Nucleus accumbens (tissue), 56 donors: ENCODE measurements around the gene RAPGEF2.
"Not testable (repeated sequence)": the region's sequence is repeated elsewhere in the genome, so short reads cannot be mapped to it uniquely, and the experiment has no call there.

ENCODE experiments used
- DNase-seq, 56 donors: peaks; one replicate each; lab custom pipeline; 2025; lab: John Stamatoyannopoulos, UW

Gene RAPGEF2

GRCh38 chr4:159102622-159103383, at the start of gene RAPGEF2:
RAPGEF2 (plus strand) TSS chr4:159103079; CDS start chr4:159104163, 1,084 bp downstream.
- peak; percentile 45 to 93 (median 85) for DNase-seq

GRCh38 chr4:159055833-159056232, 47.0 kb upstream of the RAPGEF2 start:
- no peak for DNase-seq

GRCh38 chr4:159060161-159060560, 42.7 kb upstream of the RAPGEF2 start:
- peak in 23 of 56 donors; percentile 1 to 60 (median 11) for DNase-seq

- DNase-seq = no peak
These were observed 40.5 kb upstream of the RAPGEF2 start for GRCh38 chr4:159062381-159062780.

GRCh38 chr4:159065513-159066240, 37.2 kb upstream of the RAPGEF2 start:
- DNase-seq = no peak

GRCh38 chr4:159068139-159068538, 34.7 kb upstream of the RAPGEF2 start:
- DNase-seq = not testable (repeated sequence)

- DNase-seq = no peak
These were observed 33.0 kb upstream of the RAPGEF2 start for GRCh38 chr4:159069922-159070321.

GRCh38 chr4:159070742-159071141, 32.1 kb upstream of the RAPGEF2 start:
- peak in 26 of 56 donors; percentile 1 to 78 (median 12) for DNase-seq

GRCh38 chr4:159071178-159071968, 31.5 kb upstream of the RAPGEF2 start:
- DNase-seq = no peak

GRCh38 chr4:159071969-159072765, 30.7 kb upstream of the RAPGEF2 start:
- no peak for DNase-seq

- no peak for DNase-seq
These were observed 27.3 kb upstream of the RAPGEF2 start for GRCh38 chr4:159075531-159075932.

- not testable (repeated sequence) for DNase-seq
These were observed 25.9 kb upstream of the RAPGEF2 start for GRCh38 chr4:159077018-159077417.

- DNase-seq = no peak
These were observed 25.0 kb upstream of the RAPGEF2 start for GRCh38 chr4:159077702-159078495.

GRCh38 chr4:159079074-159079473, 23.8 kb upstream of the RAPGEF2 start:
- no peak for DNase-seq

GRCh38 chr4:159086606-159087005, 16.3 kb upstream of the RAPGEF2 start:
- DNase-seq = no peak

- DNase-seq = no peak
These were observed 12.6 kb upstream of the RAPGEF2 start for GRCh38 chr4:159090255-159090654.

GRCh38 chr4:159094156-159094555, 8.7 kb upstream of the RAPGEF2 start:
- DNase-seq = not testable (repeated sequence)

GRCh38 chr4:159096434-159096833, 6.4 kb upstream of the RAPGEF2 start:
- DNase-seq = no peak

GRCh38 chr4:159097144-159097543, 5.7 kb upstream of the RAPGEF2 start:
- no peak for DNase-seq
